T-cell (primary cell): ENCODE results near the gene RPA1. TPM values are rescaled to one million over a fixed set of nuclear protein-coding genes. Genes with fewer than 3 reads are reported as not detected.

Experiments
- ATAC-seq, 4 experiments: fragments of 200-7000 bp in 3 of 4; fragments of 150-1000 bp in 1 of 4; cut with Tn5 transposase; replicated peaks in 1 of 4; 1 replicate in 3 of 4; 2 replicates in 1 of 4; pipeline ENCODE4 v1.10.0; 2021; ENCODE audit warnings: moderate library complexity in 3 of 4, mild to moderate bottlenecking in 2 of 4, moderate number of reproducible peaks in 1 of 4
- CTCF ChIA-PET, 2 donors: fragments of 300-600 bp; sonication (Branson Sonifier 250); formaldehyde crosslinking; loops; one replicate each; lab custom pipeline; 2022; ENCODE audit warnings: antibody characterized with exemption in 2 of 2; lab: Charles Lee
- POLR2A ChIA-PET, 2 donors: fragments of 300-600 bp; sonication (Branson Sonifier 250); formaldehyde crosslinking; loops; one replicate each; lab custom pipeline; 2022; ENCODE audit warnings: antibody characterized with exemption in 2 of 2; lab: Charles Lee
- DNase-seq, 35 experiments: peaks; one replicate each; pipeline versions ENCODE4 v3.0.0 to v3.0.0-alpha.2; 2013 to 2023
- H3K27ac ChIP-seq: one replicate; pipeline ENCODE4 v1.5.1; 2013; ENCODE audit warnings: low read length
- H3K27me3 ChIP-seq, 2 experiments: replicated peaks in 1 of 2; 1 replicate in 1 of 2; 2 replicates in 1 of 2; pipeline versions ENCODE4 v1.6.1 to v1.7.0; 2013; ENCODE audit warnings: low read length in 1 of 2, mixed read lengths in 1 of 2; ENCODE audit not compliant: control insufficient read depth in 2 of 2, insufficient read depth in 2 of 2; ENCODE audit errors: extremely low read depth in 1 of 2
- H3K36me3 ChIP-seq, 2 donors: 1 replicate in 1 of 2; 2 replicates in 1 of 2; pipeline versions ENCODE4 v1.6.1 to v1.7.0; 2013; ENCODE audit warnings: low read length in 1 of 2; ENCODE audit not compliant: control insufficient read depth in 2 of 2, insufficient read depth in 1 of 2; ENCODE audit errors: extremely low read depth in 1 of 2
- H3K4me1 ChIP-seq, 2 experiments: 1 replicate in 1 of 2; 2 replicates in 1 of 2; pipeline versions ENCODE4 v1.6.1 to v1.7.0; 2013; ENCODE audit warnings: low read length in 2 of 2, mixed read lengths in 1 of 2; ENCODE audit not compliant: insufficient read depth in 2 of 2, control insufficient read depth in 1 of 2; ENCODE audit errors: extremely low read depth in 1 of 2
- H3K4me3 ChIP-seq, 2 donors: 1 replicate in 1 of 2; 2 replicates in 1 of 2; pipeline versions ENCODE4 v1.5.1 to v1.7.0; 2013; ENCODE audit warnings: mild to moderate bottlenecking in 2 of 2, low read length in 1 of 2, moderate library complexity in 1 of 2; ENCODE audit not compliant: control insufficient read depth in 1 of 2; ENCODE audit errors: extremely low read depth in 1 of 2
- H3K9me3 ChIP-seq: 2 replicates; pipeline ENCODE4 v1.7.0; 2013
- H3K27ac Mint-ChIP-seq, 2 donors: one replicate each; pipeline ENCODE4 v1.8.0; 2020 to 2021; ENCODE audit warnings: mild to moderate bottlenecking in 2 of 2, mixed read lengths in 2 of 2
- H3K27me3 Mint-ChIP-seq, 2 donors: one replicate each; pipeline ENCODE4 v1.8.0; 2021 to 2022; ENCODE audit warnings: mixed read lengths in 2 of 2
- H3K36me3 Mint-ChIP-seq: one replicate; pipeline ENCODE4 v1.8.0; 2021; ENCODE audit warnings: mixed read lengths
- H3K4me1 Mint-ChIP-seq, 3 donors: one replicate each; pipeline ENCODE4 v1.8.0; 2020 to 2022; ENCODE audit warnings: mixed read lengths in 3 of 3, mild to moderate bottlenecking in 1 of 3
- H3K4me3 Mint-ChIP-seq, 3 donors: one replicate each; pipeline ENCODE4 v1.8.0; 2020 to 2022; ENCODE audit warnings: mild to moderate bottlenecking in 3 of 3, mixed read lengths in 3 of 3, moderate library complexity in 3 of 3
- H3K9me3 Mint-ChIP-seq, 3 donors: one replicate each; pipeline ENCODE4 v1.8.0; 2020 to 2022; ENCODE audit warnings: mixed read lengths in 3 of 3
- WGBS: methylation state at CpG from one replicate; pipeline ENCODE4 v1.1.5; 2013; ENCODE audit warnings: missing lambda C conversion rate; ENCODE audit not compliant: insufficient coverage; 5-methylcytosine and 5-hydroxymethylcytosine counted together
- total RNA-seq, 35 experiments: library from RNA in 6 of 35; stranded (reverse) in 6 of 35; fragments of 120-200 nt in 1 of 35; gene quantifications; one replicate each; pipeline versions ENCODE4 v1.2.1 to v1.2.4 and lab custom pipeline; 2013 to 2026

RPA1 gene
- total RNA-seq, 5 donors from 2014 or later (not counting 1 experiment from before 2014, with no cell fraction given), result 78.9 to 124 (median 107) TPM

- no peaks in the 10 kb centered on the region for H3K9me3 Mint-ChIP-seq
- no peak overlapping the region for H3K4me3 Mint-ChIP-seq
- Histone ChIP-seq H3K27me3 (peaks cover 0 to 23% of the 10 kb centered on the region in 2 experiments), H3K27ac (no peak overlapping the region), H3K4me1 (no peaks in the 10 kb centered on the region), H3K4me3 (no peak overlapping the region), H3K36me3 (no peaks in the 10 kb centered on the region), H3K9me3 (no peaks in the 10 kb centered on the region)
- no peaks in the 10 kb centered on the region for H3K36me3 Mint-ChIP-seq
- DNase-seq (no peak), ATAC-seq (no peak)
- no peaks in the 10 kb centered on the region for H3K27me3 Mint-ChIP-seq
- H3K27ac Mint-ChIP-seq, result no peak overlapping the region
- H3K4me1 Mint-ChIP-seq, result no peaks in the 10 kb centered on the region
- POLR2A ChIA-PET, result no interaction called here
- WGBS, result 93% methylated on average over 16 of the region's 25 CpGs
- CTCF ChIA-PET, result no interaction called here
These were observed 107.7 kb downstream of the RPA1 start for GRCh38 chr17:1937461-1937860.

GRCh38 chr17:1939981-1940809, 110.4 kb downstream of the RPA1 start:
- Histone ChIP-seq H3K9me3 (no peaks in the 10 kb centered on the region), H3K4me3 (no peak overlapping the region), H3K27me3 (peaks cover 0 to 23% of the 10 kb centered on the region in 2 experiments), H3K4me1 (no peaks in the 10 kb centered on the region), H3K36me3 (no peaks in the 10 kb centered on the region), H3K27ac (no peak overlapping the region)
- no peak overlapping the region for H3K27ac Mint-ChIP-seq
- no peaks in the 10 kb centered on the region for H3K9me3 Mint-ChIP-seq
- ChIA-PET CTCF (no interaction called here), POLR2A (no interaction called here)
- H3K27me3 Mint-ChIP-seq, result no peaks in the 10 kb centered on the region
- no peak overlapping the region for H3K4me3 Mint-ChIP-seq
- H3K36me3 Mint-ChIP-seq, result no peaks in the 10 kb centered on the region
- no peaks in the 10 kb centered on the region for H3K4me1 Mint-ChIP-seq
- 79% methylated on average over 20 of the region's 27 CpGs for WGBS
- no peak for DNase-seq
- no peak for ATAC-seq

- Histone ChIP-seq H3K27me3 (peaks cover 0 to 23% of the 10 kb centered on the region in 2 experiments), H3K9me3 (no peaks in the 10 kb centered on the region), H3K27ac (no peak overlapping the region), H3K4me1 (no peaks in the 10 kb centered on the region), H3K36me3 (no peaks in the 10 kb centered on the region), H3K4me3 (no peak overlapping the region)
- no peak overlapping the region for H3K27ac Mint-ChIP-seq
- H3K4me3 Mint-ChIP-seq, result no peak overlapping the region
- ATAC-seq (no peak), DNase-seq (no peak)
- POLR2A ChIA-PET, result no interaction called here
- H3K27me3 Mint-ChIP-seq, result no peaks in the 10 kb centered on the region
- H3K9me3 Mint-ChIP-seq, result no peaks in the 10 kb centered on the region
- CTCF ChIA-PET, result no interaction called here
- no peaks in the 10 kb centered on the region for H3K4me1 Mint-ChIP-seq
- H3K36me3 Mint-ChIP-seq, result no peaks in the 10 kb centered on the region
- WGBS, result 92% methylated on average over 10 of the region's 10 CpGs
These were observed 111.0 kb downstream of the RPA1 start for GRCh38 chr17:1940810-1941185.

- H3K27me3 ChIP-seq, result peaks cover 0 to 18% of the 10 kb centered on the region in 2 experiments
- H3K4me3 ChIP-seq, result no peak overlapping the region
- H3K36me3 ChIP-seq, result no peaks in the 10 kb centered on the region
- POLR2A ChIA-PET, result no interaction called here
- WGBS, result 87% methylated on average over 17 of the region's 23 CpGs
- H3K27ac ChIP-seq, result no peak overlapping the region
- ATAC-seq (no peak), DNase-seq (no peak)
- Mint-ChIP-seq H3K9me3 (no peaks in the 10 kb centered on the region), H3K36me3 (no peaks in the 10 kb centered on the region), H3K27ac (no peak overlapping the region), H3K4me1 (peaks cover 0 to 3% (median 0%) of the 10 kb centered on the region in 3 donors), H3K4me3 (no peak overlapping the region), H3K27me3 (no peaks in the 10 kb centered on the region)
- CTCF ChIA-PET, result no interaction called here
- no peaks in the 10 kb centered on the region for H3K4me1 ChIP-seq
- H3K9me3 ChIP-seq, result no peaks in the 10 kb centered on the region
These were observed 111.7 kb downstream of the RPA1 start for GRCh38 chr17:1941272-1942065.

GRCh38 chr17:1942066-1942365, 112.2 kb downstream of the RPA1 start:
- ChIA-PET CTCF (no interaction called here), POLR2A (no interaction called here)
- no peak for DNase-seq
- H3K27me3 Mint-ChIP-seq, result no peaks in the 10 kb centered on the region
- no peaks in the 10 kb centered on the region for H3K9me3 Mint-ChIP-seq
- 57% methylated on average over 2 of the region's 7 CpGs for WGBS
- Histone ChIP-seq H3K36me3 (no peaks in the 10 kb centered on the region), H3K4me3 (no peak overlapping the region), H3K9me3 (no peaks in the 10 kb centered on the region), H3K4me1 (no peaks in the 10 kb centered on the region), H3K27ac (no peak overlapping the region), H3K27me3 (peaks cover 0 to 18% of the 10 kb centered on the region in 2 experiments)
- no peak overlapping the region for H3K4me3 Mint-ChIP-seq
- H3K4me1 Mint-ChIP-seq, result peaks cover 0 to 7% (median 0%) of the 10 kb centered on the region in 3 donors
- ATAC-seq, result no peak
- H3K36me3 Mint-ChIP-seq, result no peaks in the 10 kb centered on the region
- H3K27ac Mint-ChIP-seq, result no peak overlapping the region

GRCh38 chr17:1942666-1943435, 113.0 kb downstream of the RPA1 start:
- POLR2A ChIA-PET, result no interaction called here
- Mint-ChIP-seq H3K27me3 (no peaks in the 10 kb centered on the region), H3K4me3 (no peak overlapping the region), H3K36me3 (no peaks in the 10 kb centered on the region), H3K4me1 (peaks cover 0 to 7% (median 0%) of the 10 kb centered on the region in 3 donors), H3K9me3 (no peaks in the 10 kb centered on the region), H3K27ac (no peak overlapping the region)
- WGBS, result 81% methylated on average over 16 of the region's 21 CpGs
- DNase-seq (no peak), ATAC-seq (no peak)
- Histone ChIP-seq H3K36me3 (no peaks in the 10 kb centered on the region), H3K27ac (no peak overlapping the region), H3K9me3 (no peaks in the 10 kb centered on the region), H3K27me3 (peaks cover 0 to 18% of the 10 kb centered on the region in 2 experiments), H3K4me3 (no peak overlapping the region), H3K4me1 (no peaks in the 10 kb centered on the region)
- CTCF ChIA-PET, result no interaction called here
